Middle frontal gyrus (tissue), 1 donor: Measurements from ENCODE around the gene GABRR2.

Source experiments
- DNase-seq: peaks from one replicate; pipeline ENCODE4 v3.0.0-alpha.2; 2015; ENCODE audit warnings: low spot score; ENCODE audit errors: extremely low spot score

Gene GABRR2

GRCh38 chr6:89291256-89291819, 23.8 kb downstream of the GABRR2 start:
- no peak for DNase-seq

GRCh38 chr6:89290401-89291155, 24.5 kb downstream of the GABRR2 start:
- DNase-seq: no peak

GRCh38 chr6:89289710-89290109, 25.4 kb downstream of the GABRR2 start:
- no peak for DNase-seq

GRCh38 chr6:89287351-89288028, 27.6 kb downstream of the GABRR2 start:
- no peak for DNase-seq

- no peak for DNase-seq
These were observed 28.6 kb downstream of the GABRR2 start for GRCh38 chr6:89286516-89286915.

GRCh38 chr6:89284963-89285735, 29.9 kb downstream of the GABRR2 start:
- no peak for DNase-seq

- DNase-seq: no peak
These were observed 31.0 kb downstream of the GABRR2 start for GRCh38 chr6:89284081-89284480.

- DNase-seq: no peak
These were observed 32.4 kb downstream of the GABRR2 start for GRCh38 chr6:89282749-89283148.

- no peak for DNase-seq
These were observed 33.3 kb downstream of the GABRR2 start for GRCh38 chr6:89281779-89282246.

GRCh38 chr6:89278956-89279355, 36.1 kb downstream of the GABRR2 start:
- DNase-seq: no peak

- DNase-seq: no peak
These were observed 39.2 kb downstream of the GABRR2 start for GRCh38 chr6:89275900-89276299.

- DNase-seq: no peak
These were observed 41.3 kb downstream of the GABRR2 start for GRCh38 chr6:89273816-89274215.

- DNase-seq: no peak
These were observed 42.5 kb downstream of the GABRR2 start for GRCh38 chr6:89272596-89272995.

GRCh38 chr6:89270951-89271721, 44.0 kb downstream of the GABRR2 start:
- DNase-seq: peak; percentile 8

- no peak for DNase-seq
These were observed 45.1 kb downstream of the GABRR2 start for GRCh38 chr6:89269981-89270380.

- no peak for DNase-seq
These were observed 45.8 kb downstream of the GABRR2 start for GRCh38 chr6:89269252-89269651.

- DNase-seq: no peak
These were observed 46.3 kb downstream of the GABRR2 start for GRCh38 chr6:89268776-89269175.

- DNase-seq: no peak
These were observed 47.2 kb downstream of the GABRR2 start for GRCh38 chr6:89267918-89268317.

- no peak for DNase-seq
These were observed 50.8 kb downstream of the GABRR2 start for GRCh38 chr6:89264296-89264695.

GRCh38 chr6:89260832-89261231, 54.3 kb downstream of the GABRR2 start:
- DNase-seq: no peak

- no peak for DNase-seq
These were observed 54.8 kb downstream of the GABRR2 start for GRCh38 chr6:89260310-89260709.
